ENCODE results near the gene IRX6. TPM values are rescaled to one million over a fixed set of nuclear protein-coding genes. Genes with fewer than 3 reads are reported as not detected.

IRX6 gene
- total RNA-seq, 1 experiment from 2014 or later = not detected

DNA sequence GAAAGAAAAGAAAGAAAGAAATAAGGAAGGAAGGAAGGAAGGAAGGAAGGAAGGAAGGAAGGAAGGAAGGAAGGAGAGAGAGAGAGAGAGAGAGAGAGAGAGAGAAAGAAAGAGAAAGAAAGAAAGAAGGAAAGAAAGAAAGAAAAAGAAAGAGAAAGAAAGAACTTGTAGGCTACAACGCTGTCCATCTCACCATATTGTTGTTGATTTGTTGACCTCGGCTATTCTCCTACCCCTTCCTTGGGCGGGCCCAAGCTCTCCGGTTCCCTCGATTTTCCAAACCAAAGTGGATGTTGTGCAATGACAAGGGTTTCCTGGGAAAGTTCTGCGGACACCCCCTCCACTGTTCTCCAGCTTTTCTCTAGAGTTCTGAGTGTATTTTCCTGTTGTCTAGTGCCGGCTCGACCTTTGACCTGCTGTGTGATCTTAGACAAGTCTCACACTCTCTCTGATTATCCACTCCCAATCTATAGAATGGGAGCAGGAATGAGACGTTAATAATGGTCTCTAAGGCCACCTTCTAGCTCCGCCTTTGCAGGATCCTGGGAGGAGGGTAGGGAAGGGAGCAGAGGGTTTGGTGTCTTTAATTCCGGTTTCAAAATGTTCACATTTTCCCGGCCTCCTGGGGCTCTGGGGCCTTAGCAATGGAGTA is 1.6 kb downstream of the IRX6 start:
- no TSS peak for BruUV-seq (replicated peaks)
- Histone ChIP-seq H3F3A (ENCODE audit: insufficient read depth, low read depth) (no peaks in the 10 kb centered on the region), H3K36me3 (ENCODE audit: low read depth) (no peaks in the 10 kb centered on the region), H3K9me3 (ENCODE audit: insufficient read depth, low read depth) (no peaks in the 10 kb centered on the region), H3K79me2 (ENCODE audit: low read depth) (no peaks in the 10 kb centered on the region), H3K4me3 (no peak overlapping the region), H3K4me1 (replicated peaks; ENCODE audit: insufficient read depth) (peaks cover 19% of the 10 kb centered on the region), H3K4me2 (no peak overlapping the region), H4K20me1 (ENCODE audit: insufficient read depth) (no peaks in the 10 kb centered on the region), H2AFZ (no peak overlapping the region), H3K27ac (no peak overlapping the region), H3K9me2 (ENCODE audit: insufficient read depth) (no peaks in the 10 kb centered on the region), H3K27me3 (ENCODE audit: insufficient read depth, low read depth) (no peaks in the 10 kb centered on the region)
- POLR2A ChIA-PET (ENCODE audit: unreplicated experiment) = no interaction called here
- DNase-seq = no peak
- CTCF ChIA-PET = no interaction called here
- no peak for TF ChIP-seq EZH2 (IDR thresholded peaks at IDR 0.05; ENCODE audit: low read depth)
- TF ChIP-seq, protein P1, sequence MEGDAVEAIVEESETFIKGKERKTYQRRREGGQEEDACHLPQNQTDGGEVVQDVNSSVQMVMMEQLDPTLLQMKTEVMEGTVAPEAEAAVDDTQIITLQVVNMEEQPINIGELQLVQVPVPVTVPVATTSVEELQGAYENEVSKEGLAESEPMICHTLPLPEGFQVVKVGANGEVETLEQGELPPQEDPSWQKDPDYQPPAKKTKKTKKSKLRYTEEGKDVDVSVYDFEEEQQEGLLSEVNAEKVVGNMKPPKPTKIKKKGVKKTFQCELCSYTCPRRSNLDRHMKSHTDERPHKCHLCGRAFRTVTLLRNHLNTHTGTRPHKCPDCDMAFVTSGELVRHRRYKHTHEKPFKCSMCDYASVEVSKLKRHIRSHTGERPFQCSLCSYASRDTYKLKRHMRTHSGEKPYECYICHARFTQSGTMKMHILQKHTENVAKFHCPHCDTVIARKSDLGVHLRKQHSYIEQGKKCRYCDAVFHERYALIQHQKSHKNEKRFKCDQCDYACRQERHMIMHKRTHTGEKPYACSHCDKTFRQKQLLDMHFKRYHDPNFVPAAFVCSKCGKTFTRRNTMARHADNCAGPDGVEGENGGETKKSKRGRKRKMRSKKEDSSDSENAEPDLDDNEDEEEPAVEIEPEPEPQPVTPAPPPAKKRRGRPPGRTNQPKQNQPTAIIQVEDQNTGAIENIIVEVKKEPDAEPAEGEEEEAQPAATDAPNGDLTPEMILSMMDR (conservative IDR thresholded peaks at IDR 0.05) = no peak
- intact Hi-C loops (cut with micrococcal nuclease; ENCODE audit: unreplicated experiment) = no loop called here

DNA sequence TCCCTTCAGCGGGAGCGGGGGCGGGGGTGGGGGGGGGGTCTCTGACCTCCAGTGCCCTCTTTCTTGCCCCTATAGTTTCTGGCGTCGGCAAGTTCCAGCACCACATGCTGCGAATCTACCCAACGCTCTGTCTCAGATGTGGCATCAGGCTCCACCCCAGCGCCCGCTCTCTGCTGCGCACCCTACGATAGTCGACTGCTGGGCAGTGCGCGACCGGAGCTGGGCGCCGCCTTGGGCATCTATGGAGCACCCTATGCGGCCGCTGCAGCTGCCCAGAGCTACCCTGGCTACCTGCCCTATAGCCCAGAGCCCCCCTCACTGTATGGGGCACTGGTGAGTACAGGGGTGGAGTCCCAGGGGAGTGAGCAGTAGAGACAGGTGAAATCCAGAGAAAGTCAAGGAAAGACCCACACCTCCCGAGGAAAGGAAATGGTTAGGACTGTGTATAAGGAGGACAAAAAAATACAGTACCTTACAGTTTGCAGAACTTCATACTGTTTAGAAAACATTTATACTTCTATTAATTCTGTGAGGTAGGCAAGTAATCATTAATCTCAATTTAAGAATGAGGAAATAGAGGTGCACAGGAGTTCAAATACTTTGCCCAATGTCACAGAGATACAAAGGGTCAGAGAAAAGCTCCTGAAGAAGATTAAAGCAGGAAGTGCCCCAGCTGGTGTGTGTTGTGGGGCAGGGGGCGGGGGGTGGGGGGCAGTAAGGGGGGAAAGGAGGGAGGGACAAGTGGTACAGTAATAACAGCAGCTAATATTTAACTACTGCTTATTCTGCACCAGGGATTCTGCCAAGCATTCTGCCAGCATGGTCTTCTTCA is 2.5 kb downstream of the IRX6 start:
- Histone ChIP-seq H3K9me2 (ENCODE audit: insufficient read depth) (no peaks in the 10 kb centered on the region), H3K4me1 (replicated peaks; ENCODE audit: insufficient read depth) (peaks cover 13% of the 10 kb centered on the region), H3K4me2 (no peak overlapping the region), H2AFZ (no peak overlapping the region), H3K27me3 (ENCODE audit: insufficient read depth, low read depth) (no peaks in the 10 kb centered on the region), H4K20me1 (ENCODE audit: insufficient read depth) (no peaks in the 10 kb centered on the region), H3K36me3 (ENCODE audit: low read depth) (no peaks in the 10 kb centered on the region), H3K4me3 (no peak overlapping the region), H3K9me3 (ENCODE audit: insufficient read depth, low read depth) (no peaks in the 10 kb centered on the region), H3K79me2 (ENCODE audit: low read depth) (no peaks in the 10 kb centered on the region), H3F3A (ENCODE audit: insufficient read depth, low read depth) (no peaks in the 10 kb centered on the region), H3K27ac (no peak overlapping the region)
- ChIA-PET CTCF (no interaction called here), POLR2A (ENCODE audit: unreplicated experiment) (no interaction called here)
- TF ChIP-seq EZH2 (IDR thresholded peaks at IDR 0.05; ENCODE audit: low read depth) = no peak
- TF ChIP-seq, protein P1 (conservative IDR thresholded peaks at IDR 0.05) = no peak
- BruUV-seq (replicated peaks) = no TSS peak
- intact Hi-C loops (cut with micrococcal nuclease; ENCODE audit: unreplicated experiment) = no loop called here
- DNase-seq = no peak

DNA sequence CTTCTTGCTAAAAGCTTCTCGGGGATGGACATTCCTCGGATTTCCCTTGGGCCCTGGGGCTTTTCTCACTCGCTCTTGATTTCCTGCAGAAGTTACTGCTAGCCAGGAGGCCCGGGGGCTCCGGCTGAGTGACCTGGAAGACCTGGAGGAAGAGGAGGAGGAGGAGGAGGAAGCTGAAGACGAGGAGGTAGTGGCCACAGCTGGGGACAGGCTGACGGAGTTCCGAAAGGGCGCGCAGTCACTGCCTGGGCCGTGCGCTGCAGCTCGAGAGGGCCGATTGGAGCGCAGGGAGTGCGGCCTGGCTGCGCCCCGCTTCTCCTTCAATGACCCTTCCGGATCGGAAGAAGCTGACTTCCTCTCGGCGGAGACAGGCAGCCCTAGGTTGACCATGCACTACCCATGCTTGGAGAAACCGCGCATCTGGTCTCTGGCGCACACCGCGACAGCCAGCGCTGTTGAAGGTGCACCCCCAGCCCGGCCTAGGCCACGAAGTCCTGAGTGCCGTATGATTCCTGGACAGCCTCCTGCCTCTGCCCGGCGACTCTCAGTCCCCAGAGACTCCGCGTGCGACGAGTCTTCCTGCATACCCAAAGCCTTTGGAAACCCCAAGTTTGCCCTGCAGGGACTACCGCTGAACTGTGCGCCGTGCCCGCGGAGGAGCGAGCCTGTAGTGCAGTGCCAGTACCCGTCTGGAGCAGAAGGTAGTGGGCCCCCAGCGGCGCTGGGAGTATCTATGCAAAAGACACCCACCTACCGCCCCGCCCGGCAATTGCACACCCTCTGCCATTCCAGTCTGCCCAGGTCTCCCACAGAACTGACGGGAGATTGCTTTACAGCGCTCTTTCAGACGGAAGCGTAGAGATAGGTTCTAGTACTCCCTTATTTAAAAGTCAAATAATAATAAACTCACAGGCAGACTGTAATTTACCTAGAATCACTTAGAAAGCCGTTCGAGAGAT is 4.9 kb downstream of the IRX6 start:
- DNase-seq = no peak
- no peak for TF ChIP-seq EZH2 (IDR thresholded peaks at IDR 0.05; ENCODE audit: low read depth)
- TF ChIP-seq, protein P1 (conservative IDR thresholded peaks at IDR 0.05) = no peak
- Histone ChIP-seq H4K20me1 (ENCODE audit: insufficient read depth) (no peaks in the 10 kb centered on the region), H3K4me2 (no peak overlapping the region), H3K4me1 (replicated peaks; ENCODE audit: insufficient read depth) (peaks cover 27% of the 10 kb centered on the region), H3K36me3 (ENCODE audit: low read depth) (no peaks in the 10 kb centered on the region), H3K4me3 (no peak overlapping the region), H3K9me2 (ENCODE audit: insufficient read depth) (no peaks in the 10 kb centered on the region), H2AFZ (no peak overlapping the region), H3F3A (ENCODE audit: insufficient read depth, low read depth) (peaks cover under 1% of the 10 kb centered on the region; the same call in 1 of the 2 replicates), H3K79me2 (ENCODE audit: low read depth) (no peaks in the 10 kb centered on the region), H3K27ac (no peak overlapping the region), H3K27me3 (ENCODE audit: insufficient read depth, low read depth) (no peaks in the 10 kb centered on the region), H3K9me3 (ENCODE audit: insufficient read depth, low read depth) (no peaks in the 10 kb centered on the region)
- no TSS peak for BruUV-seq (replicated peaks)
- intact Hi-C loops (cut with micrococcal nuclease; ENCODE audit: unreplicated experiment) = no loop called here
- CTCF ChIA-PET = no interaction called here
- POLR2A ChIA-PET (ENCODE audit: unreplicated experiment) = no interaction called here

Measured in PC-9 (cell line).